ENCODE data around the gene RPL32.
"Not testable (repeated sequence)": the region's sequence is repeated elsewhere in the genome, so short reads cannot be mapped to it uniquely, and the experiment has no call there.

The RPL32 gene

DNA sequence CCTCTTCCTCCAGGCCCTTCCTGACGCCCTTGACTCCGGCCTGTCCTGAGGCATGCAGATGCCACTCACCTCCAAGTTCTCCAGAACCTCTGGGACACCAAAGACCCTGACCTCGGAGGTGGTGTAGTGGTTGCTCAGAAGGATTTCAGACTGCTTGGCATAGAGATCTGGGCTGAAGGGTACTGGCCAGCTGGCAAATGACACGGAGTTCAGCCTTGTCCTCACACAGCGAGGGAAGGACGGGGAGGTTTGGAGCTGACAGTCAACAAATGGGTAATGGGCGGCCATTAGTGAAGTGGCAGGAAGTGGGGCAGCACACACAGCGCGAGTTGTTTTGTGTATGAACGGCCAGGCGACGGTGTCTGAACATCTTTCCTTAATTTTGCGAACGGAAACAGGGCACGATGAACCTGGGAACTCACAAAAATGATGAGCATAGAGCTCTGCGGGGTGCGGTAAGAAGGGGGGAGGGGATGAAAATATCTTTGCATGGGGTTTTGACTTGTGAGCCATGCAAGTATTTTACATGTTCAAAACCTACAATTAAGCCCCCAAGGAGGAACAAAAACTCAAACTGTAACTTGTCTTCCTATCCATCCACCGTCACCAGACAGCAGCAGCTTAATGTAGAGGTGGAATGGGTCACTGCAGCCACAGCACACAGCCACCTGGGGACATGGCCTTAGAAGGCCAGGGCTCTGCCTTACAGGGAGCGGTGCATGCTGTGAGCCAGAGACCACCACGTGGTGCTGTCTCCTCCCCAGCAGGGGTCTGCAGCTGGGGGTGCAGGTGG is 43.6 kb upstream of the RPL32 start:
- DNase-seq (ENCODE audit: extremely low spot score): peak; percentile 48
- POLR2A ChIA-PET: no interaction called here
- TF ChIP-seq, protein P1, sequence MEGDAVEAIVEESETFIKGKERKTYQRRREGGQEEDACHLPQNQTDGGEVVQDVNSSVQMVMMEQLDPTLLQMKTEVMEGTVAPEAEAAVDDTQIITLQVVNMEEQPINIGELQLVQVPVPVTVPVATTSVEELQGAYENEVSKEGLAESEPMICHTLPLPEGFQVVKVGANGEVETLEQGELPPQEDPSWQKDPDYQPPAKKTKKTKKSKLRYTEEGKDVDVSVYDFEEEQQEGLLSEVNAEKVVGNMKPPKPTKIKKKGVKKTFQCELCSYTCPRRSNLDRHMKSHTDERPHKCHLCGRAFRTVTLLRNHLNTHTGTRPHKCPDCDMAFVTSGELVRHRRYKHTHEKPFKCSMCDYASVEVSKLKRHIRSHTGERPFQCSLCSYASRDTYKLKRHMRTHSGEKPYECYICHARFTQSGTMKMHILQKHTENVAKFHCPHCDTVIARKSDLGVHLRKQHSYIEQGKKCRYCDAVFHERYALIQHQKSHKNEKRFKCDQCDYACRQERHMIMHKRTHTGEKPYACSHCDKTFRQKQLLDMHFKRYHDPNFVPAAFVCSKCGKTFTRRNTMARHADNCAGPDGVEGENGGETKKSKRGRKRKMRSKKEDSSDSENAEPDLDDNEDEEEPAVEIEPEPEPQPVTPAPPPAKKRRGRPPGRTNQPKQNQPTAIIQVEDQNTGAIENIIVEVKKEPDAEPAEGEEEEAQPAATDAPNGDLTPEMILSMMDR (IDR thresholded peaks at IDR 0.05; ENCODE audit: control extremely low read depth, extremely low read depth, low read depth, missing control alignments): no peak
- CTCF ChIA-PET: interaction anchor here (0.8 to 4.8 kb wide), 3 partner anchors 15 to 110 kb away, joined by 3 to 31 read pairs (median 4); no protein-coding TSS in a partner anchor

DNA sequence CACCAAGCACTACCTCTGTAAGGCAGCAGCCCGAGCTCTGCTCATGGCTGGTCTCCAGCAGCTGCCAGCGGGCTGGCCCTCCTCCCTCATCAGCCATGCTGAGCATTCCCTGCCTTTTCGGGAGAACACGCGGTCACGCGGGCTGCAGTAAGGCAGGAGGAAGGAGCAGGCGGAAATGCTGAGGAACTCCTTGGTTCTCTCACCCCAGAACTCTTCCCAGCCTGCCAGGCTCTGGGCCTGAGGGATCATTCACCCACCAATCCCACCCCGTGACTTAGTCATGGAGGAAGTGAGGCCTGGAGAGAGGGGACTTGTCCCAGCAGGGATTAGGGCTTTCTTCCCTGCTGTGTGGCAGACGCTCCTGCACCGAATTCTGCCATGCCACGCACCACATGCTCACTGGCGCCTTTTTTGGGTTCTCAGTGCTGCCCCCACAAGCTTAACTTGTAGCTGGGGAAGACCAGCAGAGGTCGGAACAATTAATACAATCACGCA is 42.9 kb upstream of the RPL32 start:
- ChIA-PET POLR2A (no interaction called here), CTCF (interaction anchor here (2.2 to 4.8 kb wide), 2 partner anchors 8 to 15 kb away, joined by 10 to 31 read pairs; no protein-coding TSS in a partner anchor)
- TF ChIP-seq, protein P1 (IDR thresholded peaks at IDR 0.05; ENCODE audit: control extremely low read depth, extremely low read depth, low read depth, missing control alignments): no peak
- DNase-seq (ENCODE audit: extremely low spot score): no peak

DNA sequence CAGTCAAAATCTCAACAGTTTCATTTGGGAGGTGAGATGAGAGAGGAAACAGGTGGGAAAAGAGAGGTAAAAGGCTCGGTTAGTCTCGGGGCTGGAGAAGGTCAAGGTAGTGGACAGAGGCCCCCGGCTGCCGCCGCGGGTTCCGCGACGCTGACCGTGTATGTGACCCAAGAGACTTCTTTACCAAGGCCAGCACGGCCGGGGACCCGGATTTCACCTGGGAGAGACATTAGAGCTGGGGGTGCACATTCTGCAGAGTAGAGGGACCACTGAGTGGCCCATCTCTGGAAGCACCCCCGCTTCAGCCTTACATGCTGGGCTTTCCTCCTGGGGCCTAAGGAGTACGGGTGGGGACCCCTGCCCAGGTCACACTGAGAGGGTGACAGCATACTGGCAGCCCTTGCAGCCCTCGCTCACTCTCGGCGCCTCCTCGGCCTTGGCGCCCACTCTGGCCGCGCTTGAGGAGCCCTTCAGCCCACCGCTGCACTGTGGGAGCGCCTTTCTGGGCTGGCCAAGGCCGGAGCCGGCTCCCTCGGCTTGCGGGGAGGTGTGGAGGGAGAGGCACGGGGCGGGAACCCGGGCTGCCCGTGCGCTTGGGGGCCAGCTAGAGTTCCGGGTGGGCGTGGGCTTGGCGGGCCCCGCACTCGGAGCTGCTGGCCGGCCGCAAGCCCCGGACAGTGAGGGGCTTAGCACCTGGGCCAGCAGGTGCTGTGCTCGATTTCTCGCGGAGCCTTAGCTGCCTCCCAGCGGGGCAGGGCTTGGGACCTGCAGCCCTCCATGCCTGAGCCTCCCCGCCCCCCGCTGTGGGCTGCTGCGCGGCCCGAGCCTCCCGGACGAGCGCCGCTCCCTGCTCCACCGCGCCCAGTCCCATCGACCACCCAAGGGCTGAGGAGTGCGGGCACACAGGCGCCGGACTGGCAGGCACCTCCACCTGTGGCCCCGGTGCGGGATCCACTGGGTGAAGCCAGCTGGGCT is 41.3 kb upstream of the RPL32 start:
- no peak for DNase-seq (ENCODE audit: extremely low spot score)
- CTCF ChIA-PET: interaction anchor here (2.2 to 4.8 kb wide), 2 partner anchors 9 to 13 kb away, joined by 10 to 31 read pairs; no protein-coding TSS in a partner anchor
- POLR2A ChIA-PET: no interaction called here
- TF ChIP-seq, protein P1 (IDR thresholded peaks at IDR 0.05; ENCODE audit: control extremely low read depth, extremely low read depth, low read depth, missing control alignments): no peak

DNA sequence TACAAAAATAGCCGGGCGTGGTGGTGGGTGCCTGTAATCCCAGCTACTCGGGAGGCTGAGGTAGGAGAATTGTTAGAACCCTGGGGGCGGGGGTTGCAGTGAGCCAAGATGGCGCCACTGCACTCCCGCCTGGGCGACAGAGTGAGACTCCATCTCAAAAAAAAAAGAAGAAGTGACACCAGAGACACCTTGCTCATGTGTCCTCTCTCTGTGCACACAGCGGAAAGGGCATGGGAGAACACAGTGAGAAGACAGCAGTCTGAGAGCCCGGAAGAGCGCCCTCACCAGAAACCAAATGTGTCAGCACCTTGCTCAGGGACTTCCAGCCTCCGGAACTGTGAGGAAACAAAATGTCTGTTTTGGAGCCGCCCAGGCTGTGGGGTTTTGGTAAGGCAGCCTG is 40.5 kb upstream of the RPL32 start:
- CTCF ChIA-PET: interaction anchor here (1.9 kb wide), 1 partner anchor 10 kb away, joined by 14 read pairs; no protein-coding TSS in a partner anchor

DNA sequence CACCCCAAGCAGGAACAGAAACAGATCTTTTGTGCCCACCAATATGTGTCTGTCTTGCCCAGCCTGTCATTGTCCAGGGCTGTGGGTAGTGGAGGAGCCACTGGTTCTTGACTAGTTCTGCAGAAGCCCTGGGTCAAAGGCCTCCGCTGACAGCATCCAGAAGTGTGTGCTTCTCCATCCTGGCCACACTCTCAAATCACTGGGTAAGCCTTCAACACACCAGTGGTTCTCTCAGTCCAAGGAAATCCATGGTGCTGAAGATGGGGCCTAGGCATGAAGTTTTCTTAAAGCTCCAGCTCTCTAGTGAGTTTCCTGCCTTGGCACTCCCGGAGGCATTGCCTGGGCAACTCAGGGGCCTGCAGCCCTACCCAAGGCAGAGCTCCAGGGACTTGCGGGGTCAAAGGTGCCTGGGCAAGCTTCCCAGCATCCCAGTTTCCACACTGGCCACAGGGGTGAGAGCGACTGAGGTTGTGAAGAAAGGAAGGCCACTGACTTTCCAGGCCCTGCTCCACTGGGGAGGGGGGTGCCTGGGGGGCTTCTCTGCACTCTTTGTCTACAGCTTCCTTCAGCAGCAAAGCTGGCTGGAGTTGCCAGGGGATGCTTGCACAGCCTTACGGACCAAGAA is 37.9 kb upstream of the RPL32 start:
- POLR2A ChIA-PET: no interaction called here
- DNase-seq (ENCODE audit: extremely low spot score): no peak
- TF ChIP-seq, protein P1 (IDR thresholded peaks at IDR 0.05; ENCODE audit: control extremely low read depth, extremely low read depth, low read depth, missing control alignments): no peak
- CTCF ChIA-PET: interaction anchor here (0.9 to 2.4 kb wide), 4 partner anchors 8 to 116 kb away, joined by 3 to 14 read pairs (median 4); no protein-coding TSS in a partner anchor

More for the DNA sequence above, 40.5 kb upstream of the RPL32 start:
- DNase-seq (ENCODE audit: extremely low spot score); POLR2A ChIA-PET: not testable (repeated sequence)

DNA sequence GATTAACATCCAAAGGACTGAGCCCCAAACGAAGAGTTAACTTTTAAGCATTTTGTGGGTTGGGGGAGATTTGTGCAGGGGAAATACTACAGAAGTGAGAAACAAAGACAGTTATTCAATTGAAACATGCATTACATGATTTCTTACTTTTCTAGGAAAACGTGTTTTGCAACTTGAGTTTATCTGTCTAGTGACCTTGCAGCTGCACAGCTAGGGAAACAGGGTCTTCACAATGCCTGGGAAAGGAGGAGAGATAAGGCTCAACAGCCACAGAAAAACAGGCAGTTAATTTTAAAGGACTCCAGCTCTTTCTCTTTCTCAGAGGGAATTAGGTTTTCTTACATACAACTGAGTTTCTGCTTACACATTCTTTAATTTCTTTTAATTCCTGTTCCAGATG is 37.4 kb upstream of the RPL32 start:
- DNase-seq (ENCODE audit: extremely low spot score); POLR2A ChIA-PET: not testable (repeated sequence)

DNA sequence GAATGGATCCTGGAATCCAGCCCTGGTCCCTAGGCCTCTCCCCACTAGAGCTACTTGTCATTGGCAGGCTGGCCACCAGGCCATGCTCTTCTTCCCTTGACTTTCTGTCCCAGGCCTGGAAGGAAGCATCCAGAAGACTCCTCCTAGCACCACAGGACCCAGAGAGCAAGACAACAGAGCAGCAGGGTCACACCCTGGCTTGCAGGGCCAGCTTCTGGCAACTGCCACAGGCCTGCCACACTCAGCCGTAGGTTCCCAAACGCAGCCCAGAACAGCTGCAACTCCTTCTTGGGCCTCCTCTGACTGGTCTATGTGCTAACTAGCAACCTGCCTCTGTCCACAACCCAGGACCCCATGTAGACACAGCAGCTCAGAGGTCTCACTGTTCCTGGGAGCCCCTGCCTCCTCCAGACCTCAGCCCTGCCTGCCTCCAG is 36.8 kb upstream of the RPL32 start:
- no peak for DNase-seq (ENCODE audit: extremely low spot score)
- POLR2A ChIA-PET: no interaction called here
- CTCF ChIA-PET: interaction anchor here (0.8 to 2.7 kb wide), 7 partner anchors 9 to 106 kb away, joined by 3 to 15 read pairs (median 6); partner anchors contain the start of gene RPL32
- TF ChIP-seq, protein P1 (IDR thresholded peaks at IDR 0.05; ENCODE audit: control extremely low read depth, extremely low read depth, low read depth, missing control alignments): no peak

More for the DNA sequence above, 37.4 kb upstream of the RPL32 start:
- CTCF ChIA-PET: interaction anchor here (1.0 to 2.4 kb wide), 4 partner anchors 9 to 19 kb away, joined by 3 to 14 read pairs (median 4); no protein-coding TSS in a partner anchor
